ENCODE results near the gene ZNF2.
A peak's percentile ranks its signal among the peaks of the same experiment; 100 is the strongest.

ZNF2 gene

GRCh38 chr2:95204396-95204795, 38.8 kb downstream of the ZNF2 start:
- no peak for DNase-seq (ENCODE audit: low read depth in 2 of 3, low spot score in 1 of 3)

DNA sequence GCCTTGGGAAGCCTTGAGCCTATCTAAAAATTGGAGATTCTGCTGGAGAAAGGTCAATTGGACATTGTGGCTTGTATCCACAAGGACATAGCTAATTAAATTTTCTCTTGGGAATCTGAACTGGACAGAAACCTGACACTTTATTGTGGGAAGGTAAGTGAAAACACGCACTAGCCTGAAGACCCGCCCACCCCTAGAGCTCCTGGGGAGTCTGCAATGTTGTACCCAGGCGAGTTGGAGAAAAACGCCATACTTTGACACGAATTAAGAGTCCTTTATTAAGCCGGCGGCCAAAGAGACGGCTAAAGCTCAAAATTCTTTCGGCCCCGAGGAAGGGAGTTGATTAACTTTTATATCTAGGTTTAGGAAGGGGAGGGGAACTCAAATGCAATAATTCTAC, 40.5 kb downstream of the ZNF2 start:
- no peak for DNase-seq (ENCODE audit: low read depth in 2 of 3, low spot score in 1 of 3)

DNA sequence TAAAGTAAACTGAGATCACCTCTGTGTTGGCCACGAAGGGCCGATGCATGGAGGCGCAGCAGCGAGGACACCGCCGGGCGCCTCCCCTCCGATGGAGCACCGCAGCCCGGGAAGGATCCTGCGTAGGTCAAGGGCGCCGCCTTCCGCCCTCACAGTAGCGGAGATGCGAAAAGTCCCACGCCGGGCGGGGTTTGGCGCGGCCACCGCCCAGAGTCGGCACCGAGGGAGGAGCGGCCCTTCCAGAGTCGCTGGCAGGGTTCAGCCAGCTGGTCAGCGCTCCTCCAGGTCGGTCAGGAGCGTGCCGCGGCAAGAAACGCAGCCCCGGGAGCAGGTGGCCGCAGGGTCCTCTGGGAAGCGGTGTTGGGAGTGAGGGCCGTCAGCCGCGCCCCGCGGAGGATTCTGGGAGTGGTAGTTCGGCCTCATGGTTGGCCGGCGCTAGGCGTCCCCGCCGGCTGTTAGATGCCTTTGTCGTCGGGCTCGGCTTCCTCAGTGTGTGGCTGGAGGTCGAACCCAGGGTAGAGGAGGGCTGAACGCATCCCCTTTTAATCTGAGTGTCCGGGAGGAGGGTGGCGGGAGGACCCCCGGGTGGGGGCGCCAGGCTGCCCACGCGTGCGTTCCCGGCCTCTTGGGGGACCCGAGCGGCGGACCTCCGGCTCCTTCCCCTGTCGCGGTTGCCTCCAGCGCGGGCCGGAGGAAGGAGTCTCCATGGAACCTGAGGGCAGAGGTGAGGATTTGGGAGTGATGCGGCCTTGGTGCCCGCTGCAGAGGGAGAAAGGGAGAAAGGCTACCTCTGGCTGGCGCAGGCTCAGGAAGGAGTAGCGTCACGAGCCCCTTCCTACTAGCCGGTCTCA, 41.7 kb downstream of the ZNF2 start, which contains the start of gene ZNF892:
ZNF892 (plus strand) TSS at position 411 of the 851 bp plus-strand sequence; CDS start at position 706, 295 bp downstream.
- peak; percentile 72 to 81 (median 74) for DNase-seq (ENCODE audit: low read depth in 2 of 3, low spot score in 1 of 3)

DNA sequence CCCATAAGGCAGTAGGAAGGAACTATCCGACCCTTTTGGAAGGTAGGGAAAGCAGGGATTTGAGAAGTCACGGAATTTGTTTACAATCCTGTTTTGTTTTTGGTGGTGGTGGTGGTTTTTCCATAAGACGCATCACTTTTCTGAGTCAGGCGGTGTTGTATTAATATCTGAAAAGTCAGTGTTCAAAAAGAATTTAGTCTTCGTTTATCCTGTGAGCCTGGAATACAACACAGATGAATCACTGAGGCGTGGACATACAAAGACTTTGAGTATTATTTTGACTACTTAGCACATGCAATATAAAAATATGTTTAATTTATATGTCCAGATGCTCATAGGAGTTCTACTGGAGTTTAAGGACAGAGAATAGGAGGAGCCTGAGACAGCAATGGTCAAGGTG, 42.5 kb downstream of the ZNF2 start:
- DNase-seq (ENCODE audit: low read depth in 2 of 3, low spot score in 1 of 3), result no peak

DNA sequence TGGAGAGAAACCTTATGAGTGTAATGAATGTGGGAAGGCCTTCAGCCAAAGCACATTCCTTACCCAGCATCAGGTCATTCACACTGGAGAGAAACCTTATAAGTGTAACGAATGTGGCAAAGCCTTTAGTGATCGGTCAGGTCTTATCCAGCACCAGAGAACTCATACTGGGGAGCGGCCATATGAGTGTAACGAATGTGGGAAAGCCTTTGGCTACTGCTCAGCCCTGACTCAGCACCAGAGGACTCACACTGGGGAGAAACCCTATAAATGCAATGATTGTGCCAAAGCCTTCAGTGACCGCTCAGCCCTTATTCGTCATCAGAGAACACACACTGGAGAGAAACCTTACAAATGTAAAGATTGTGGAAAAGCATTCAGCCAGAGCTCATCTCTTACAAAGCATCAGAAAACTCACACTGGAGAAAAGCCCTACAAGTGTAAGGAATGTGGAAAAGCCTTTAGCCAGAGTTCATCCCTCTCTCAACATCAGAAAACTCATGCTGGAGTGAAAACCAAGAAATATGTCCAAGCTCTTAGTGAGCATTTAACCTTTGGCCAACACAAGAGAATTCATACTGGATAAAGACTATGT, 49.5 kb downstream of the ZNF2 start:
- DNase-seq (ENCODE audit: low read depth in 2 of 3, low spot score in 1 of 3), result no peak

DNA sequence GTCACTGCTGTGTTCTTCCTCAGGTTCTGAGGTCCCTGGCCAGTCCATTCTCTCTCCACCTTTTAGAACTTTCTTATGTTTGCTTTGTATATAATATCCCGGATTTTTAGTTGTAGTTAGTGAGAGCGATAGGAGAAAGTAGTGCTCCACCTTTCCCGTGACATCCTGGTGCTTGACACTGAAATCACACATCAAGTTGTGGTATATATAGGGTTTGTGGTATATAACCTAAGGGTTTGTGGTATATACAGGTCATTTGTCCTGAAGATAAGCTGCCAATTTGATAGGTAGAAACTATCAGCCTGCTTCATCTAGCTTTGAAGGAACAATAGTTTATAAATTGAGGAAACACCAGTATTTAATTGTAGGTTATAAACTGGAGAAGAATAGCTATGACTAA, 54.8 kb downstream of the ZNF2 start:
- DNase-seq (ENCODE audit: low read depth in 2 of 3, low spot score in 1 of 3), result no peak

- DNase-seq (ENCODE audit: low read depth in 2 of 3, low spot score in 1 of 3), result no peak
Measured at GRCh38 chr2:95225658-95226057, 60.0 kb downstream of the ZNF2 start.

DNA sequence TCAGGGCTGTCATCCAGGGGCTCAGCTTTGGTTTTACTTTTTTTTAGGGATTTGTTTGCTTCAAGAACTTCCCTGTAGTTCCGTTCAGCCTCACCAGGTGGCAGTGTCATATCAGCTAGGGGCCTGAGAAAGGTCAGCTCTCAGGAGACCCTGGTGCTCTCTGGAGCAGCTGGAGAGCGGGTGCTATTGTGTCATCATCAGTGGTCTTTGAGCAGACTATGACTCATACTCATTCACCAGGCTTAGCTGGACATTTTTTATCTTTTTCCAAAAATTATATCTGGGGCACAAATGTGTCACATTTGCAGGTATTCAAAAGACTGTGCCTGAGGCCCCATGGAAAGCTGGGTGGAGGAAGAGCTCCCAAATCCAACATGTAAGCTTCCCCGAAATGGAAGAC, 66.1 kb downstream of the ZNF2 start:
- peak in 2 of 3 donors; percentile 10 to 34 for DNase-seq (ENCODE audit: low read depth in 2 of 3, low spot score in 1 of 3)

DNA sequence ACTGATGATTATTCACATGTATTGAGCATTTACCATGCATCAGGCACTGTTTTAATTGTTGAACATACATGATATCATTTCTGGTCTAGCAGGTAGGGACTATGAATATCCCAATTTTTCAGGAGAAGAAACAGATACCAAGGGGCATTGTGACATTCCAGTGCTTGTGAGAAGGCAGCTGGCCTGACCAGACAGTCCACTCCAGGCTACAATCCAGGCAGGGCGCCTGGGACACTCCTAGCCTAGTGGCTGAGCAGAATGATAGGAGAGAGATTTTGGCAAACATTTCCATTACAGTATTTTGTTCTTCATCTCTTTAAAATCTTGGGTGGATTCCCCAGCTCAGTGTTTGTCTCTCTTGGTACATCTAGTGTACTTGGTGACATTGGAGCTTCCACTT, 66.6 kb downstream of the ZNF2 start:
- no peak for DNase-seq (ENCODE audit: low read depth in 2 of 3, low spot score in 1 of 3)

All from stimulated activated CD4-positive, alpha-beta T cell treated with anti-CD3 and anti-CD28 coated beads, Interleukin-12 subunit alpha, Interleukin-12 subunit beta, amount 100 ng/mL, for 48 hours (primary cell).